GM18519 (cell line): ENCODE measurements around the gene CYTH1.

Source experiments
- ATAC-seq: cut with Tn5 transposase; IDR thresholded peaks from one replicate; pipeline ENCODE4 v1.9.1; 2021; ENCODE audit warnings: mild to moderate bottlenecking, moderate library complexity; ENCODE audit not compliant: unreplicated experiment, low FRiP score

Gene CYTH1

GRCh38 chr17:78781893-78782304 is at the start of gene CYTH1:
Gene CYTH1 (minus strand): TSS chr17:78782273. CDS start chr17:78782223, 50 bp downstream.
- ATAC-seq = no peak

- ATAC-seq = no peak
Measured at GRCh38 chr17:78829477-78829876, 47.4 kb upstream of the CYTH1 start.

GRCh38 chr17:78828470-78829185 is 46.6 kb upstream of the CYTH1 start:
- no peak for ATAC-seq

- no peak for ATAC-seq
Measured at GRCh38 chr17:78826836-78827509, 44.9 kb upstream of the CYTH1 start.

DNA sequence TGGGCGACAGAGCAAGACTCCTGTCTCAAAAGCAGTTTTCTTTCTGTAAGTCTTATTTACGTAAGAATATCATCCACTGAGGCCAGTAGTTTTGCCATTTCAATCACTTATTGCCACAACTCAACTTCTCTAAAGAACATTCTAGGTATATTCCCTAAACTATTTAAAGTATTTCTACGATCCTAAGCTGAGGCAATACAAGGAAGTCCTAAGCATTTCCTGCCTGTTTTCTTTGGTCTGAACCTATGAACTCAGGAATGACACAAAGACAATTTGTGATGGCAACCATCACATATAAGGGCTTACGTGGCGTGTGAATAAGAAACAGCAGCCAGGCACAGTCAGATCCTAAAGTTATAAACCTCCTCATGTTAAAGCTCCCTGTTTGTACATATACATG is 44.3 kb upstream of the CYTH1 start:
- ATAC-seq = no peak

DNA sequence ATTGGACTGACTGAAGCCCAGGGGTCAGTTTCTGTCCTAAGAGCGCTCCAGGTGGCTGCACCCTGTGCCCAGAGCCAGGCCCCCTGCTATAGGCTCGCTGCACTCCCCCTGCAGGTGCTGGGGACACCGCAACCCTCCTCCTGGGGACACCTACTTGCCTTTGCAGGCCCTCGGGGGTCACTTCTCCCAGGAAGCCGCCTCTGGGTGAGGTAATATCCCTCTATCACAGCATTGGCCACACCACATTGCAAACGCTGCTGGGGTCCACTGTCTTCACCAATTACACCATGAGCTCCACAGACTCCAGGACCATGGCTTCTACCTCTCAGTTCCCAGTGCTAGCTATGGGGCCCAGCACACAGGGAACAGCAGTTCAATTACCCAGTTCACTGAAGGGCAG is 43.6 kb upstream of the CYTH1 start:
- no peak for ATAC-seq

DNA sequence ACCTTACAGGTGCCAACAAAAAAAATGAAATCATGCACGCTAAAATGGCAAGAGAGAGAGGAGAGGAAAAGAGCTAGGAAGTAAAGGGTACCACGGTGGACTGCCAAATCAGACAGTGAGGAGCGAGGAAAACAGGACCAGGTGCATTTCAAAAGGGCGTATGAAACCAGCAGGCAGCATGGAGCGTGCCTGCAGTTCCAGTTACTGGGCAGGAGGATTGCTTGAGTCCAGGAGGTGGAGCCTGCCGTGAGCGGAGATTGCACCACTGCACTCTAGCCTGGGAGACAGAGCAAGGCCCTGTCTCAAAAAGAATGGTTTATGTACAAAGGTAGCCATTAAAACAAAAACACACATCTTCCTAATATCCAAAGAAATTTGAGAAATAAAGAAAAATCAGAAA is 42.2 kb upstream of the CYTH1 start:
- ATAC-seq = no peak

- no peak for ATAC-seq
Measured at GRCh38 chr17:78823282-78824046, 41.4 kb upstream of the CYTH1 start.

DNA sequence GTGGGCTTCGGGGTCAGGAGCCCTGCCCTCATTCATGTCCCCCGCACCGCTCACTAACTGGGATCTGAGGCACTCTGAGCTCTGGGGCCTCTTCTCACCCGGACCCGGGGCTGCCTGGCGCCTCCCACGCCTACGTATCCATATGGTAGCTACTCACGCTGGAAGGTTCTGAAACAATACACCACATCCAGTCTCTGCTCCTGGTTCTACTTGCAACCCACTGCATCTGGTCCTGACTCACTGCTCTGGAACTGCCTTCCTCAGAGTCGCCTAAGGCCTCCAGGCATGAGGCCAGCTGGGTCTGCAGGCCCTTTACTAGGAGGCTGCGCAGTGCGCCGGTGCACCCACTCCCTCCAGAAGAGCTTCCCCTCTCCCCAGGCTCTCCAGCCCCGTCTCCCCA is 40.5 kb upstream of the CYTH1 start:
- no peak for ATAC-seq

GRCh38 chr17:78821961-78822360 is 39.9 kb upstream of the CYTH1 start:
- ATAC-seq = no peak

DNA sequence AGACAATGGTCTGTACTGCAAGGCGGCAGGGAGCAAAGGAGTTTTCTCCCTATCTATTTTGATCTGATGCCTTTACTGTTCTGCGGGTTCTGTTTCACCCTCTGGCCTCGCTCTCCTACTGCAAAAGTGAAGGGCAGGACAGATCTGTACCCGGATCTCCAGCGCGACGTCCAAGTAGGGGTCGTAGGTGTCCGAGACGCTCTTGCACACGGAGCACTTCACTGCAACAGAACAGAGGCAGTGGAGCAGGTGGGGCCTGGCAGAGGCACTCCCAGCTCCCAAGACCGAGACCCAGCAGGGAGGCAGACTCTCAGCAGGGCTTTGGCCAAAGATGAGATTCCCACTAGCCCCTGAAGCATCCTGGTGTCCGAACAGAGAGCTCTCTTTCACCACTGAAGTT is 38.8 kb upstream of the CYTH1 start:
- no peak for ATAC-seq

- no peak for ATAC-seq
Measured at GRCh38 chr17:78819806-78820792, 38.0 kb upstream of the CYTH1 start.

- no peak for ATAC-seq
Measured at GRCh38 chr17:78819402-78819801, 37.3 kb upstream of the CYTH1 start.

DNA sequence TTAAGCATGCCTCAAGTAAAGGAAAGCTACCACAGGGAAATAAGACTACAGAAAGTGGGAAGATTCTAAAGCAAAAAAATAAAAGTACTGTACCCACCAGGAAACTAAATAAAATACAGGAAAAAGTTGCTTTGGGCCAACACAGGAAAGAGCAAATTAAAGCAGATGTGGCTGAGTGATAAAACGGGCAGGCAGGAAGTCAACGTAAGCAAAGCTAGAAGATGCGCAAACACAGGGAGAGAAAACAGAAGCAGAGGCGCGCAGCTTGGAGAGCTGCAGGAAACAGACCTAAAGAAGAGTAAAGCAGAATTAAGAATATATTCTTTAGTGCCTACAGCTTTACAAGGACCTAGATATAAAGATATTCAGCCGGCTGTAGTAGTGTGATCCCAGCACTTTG is 36.9 kb upstream of the CYTH1 start:
- no peak for ATAC-seq

GRCh38 chr17:78818152-78818846 is 36.2 kb upstream of the CYTH1 start:
- no peak for ATAC-seq

GRCh38 chr17:78817123-78817522 is 35.0 kb upstream of the CYTH1 start:
- ATAC-seq = no peak

GRCh38 chr17:78815696-78816095 is 33.6 kb upstream of the CYTH1 start:
- no peak for ATAC-seq

DNA sequence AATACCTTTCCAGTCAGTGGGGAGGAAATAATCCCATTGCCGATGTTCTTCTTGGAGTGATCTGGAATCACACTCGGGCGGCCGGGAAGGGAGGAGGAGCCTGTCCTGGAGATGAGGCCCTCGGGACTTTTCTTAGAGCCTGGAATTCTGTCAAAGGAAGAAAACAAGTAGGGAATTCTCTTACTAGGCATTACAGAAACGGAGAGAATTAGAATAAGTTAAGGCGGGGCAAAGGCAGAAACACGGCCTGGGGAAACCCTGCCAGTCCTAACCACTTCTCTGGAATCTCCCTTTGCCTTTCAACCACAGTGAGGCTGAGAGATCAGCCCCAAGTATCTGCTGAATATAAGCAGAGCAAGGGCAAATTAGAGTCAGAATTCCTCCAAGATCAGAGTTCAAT is 30.8 kb upstream of the CYTH1 start:
- ATAC-seq = no peak

DNA sequence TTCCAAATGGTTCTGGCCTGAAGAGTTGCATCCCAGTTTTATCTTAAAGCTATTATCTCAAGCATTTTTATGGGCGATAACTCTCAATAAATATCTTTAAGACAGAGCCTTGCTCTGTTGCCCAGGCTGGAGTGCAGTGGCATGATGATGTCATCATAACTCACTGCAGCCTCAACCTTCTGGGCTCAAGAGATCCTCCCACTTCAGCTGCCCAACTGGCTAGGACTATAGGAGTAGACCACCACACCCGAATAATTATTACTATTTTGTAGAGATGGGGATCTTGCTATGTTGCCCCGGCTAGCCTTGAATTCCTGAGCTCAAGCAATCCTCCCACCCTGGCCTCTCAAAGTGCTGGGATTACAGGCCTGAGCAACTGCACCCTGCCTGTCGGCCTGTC is 26.1 kb upstream of the CYTH1 start:
- no peak for ATAC-seq

DNA sequence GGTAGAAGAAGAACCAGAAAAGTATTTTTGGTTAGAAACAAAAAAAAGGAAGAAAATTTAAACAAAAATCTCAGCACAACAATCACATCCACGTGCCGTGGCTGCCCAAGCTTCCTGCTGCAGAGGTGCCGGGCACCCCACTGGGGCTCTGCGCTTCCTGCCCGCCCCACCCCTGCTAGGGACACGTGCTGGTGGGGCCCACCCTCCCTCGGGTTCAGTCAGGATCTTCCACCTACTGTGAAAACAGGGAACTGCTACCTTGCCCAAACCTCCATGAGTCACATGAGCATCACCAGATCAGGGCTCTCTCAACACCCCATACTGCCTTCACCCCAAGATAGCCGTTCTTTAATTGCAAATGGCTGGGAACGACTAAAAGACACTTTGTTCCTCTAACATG is 24.4 kb upstream of the CYTH1 start:
- ATAC-seq = no peak
